ENCODE results near the gene ZNF148. TPM values are rescaled to one million over a fixed set of nuclear protein-coding genes. Genes with fewer than 3 reads are reported as not detected.

ZNF148 gene
- total RNA-seq, 1 experiment from 2014 or later = 24.8 TPM

DNA sequence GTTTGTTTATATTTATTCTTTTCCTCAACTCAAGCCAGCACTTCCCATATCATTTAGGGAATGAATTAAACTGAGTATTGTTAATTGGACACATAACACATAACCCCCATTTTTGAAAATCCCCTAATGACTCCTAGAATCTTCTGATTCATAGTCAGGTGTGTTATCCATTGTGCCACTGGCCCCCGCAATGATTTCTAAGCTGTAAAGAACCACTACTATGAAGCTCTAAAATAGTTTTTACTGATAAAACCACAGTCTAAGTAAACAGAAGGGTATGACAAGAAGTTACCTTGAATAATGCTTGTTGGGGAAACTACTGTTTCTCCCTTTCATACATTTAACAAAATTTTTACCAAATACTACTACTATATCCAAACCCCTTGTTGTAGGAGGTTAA is 140.3 kb downstream of the ZNF148 start:
- Histone ChIP-seq H2BK12ac (ENCODE audit: insufficient read length, low read depth, low read length) (no peak overlapping the region), H3K23me2 (ENCODE audit: insufficient read length, low read depth, low read length, poor library complexity, severe bottlenecking) (no peaks in the 10 kb centered on the region), H3K79me1 (ENCODE audit: insufficient read depth, low read depth, low read length, poor library complexity, severe bottlenecking) (no peaks in the 10 kb centered on the region), H2BK15ac (ENCODE audit: low read depth, low read length) (no peak overlapping the region), H4K5ac (ENCODE audit: insufficient read length, low read depth, low read length) (no peak overlapping the region), H3K14ac (ENCODE audit: insufficient read depth, low read length) (no peak overlapping the region), H3K27me3 (ENCODE audit: insufficient read depth, low read length) (no peaks in the 10 kb centered on the region), H2BK20ac (ENCODE audit: low read depth, low read length, poor library complexity, severe bottlenecking) (no peak overlapping the region), H4K8ac (replicated peaks; ENCODE audit: insufficient read length, low read depth, low read length) (no peak overlapping the region), H3K9me3 (ENCODE audit: control insufficient read depth, low read depth, low read length) (no peaks in the 10 kb centered on the region), H2AK5ac (ENCODE audit: insufficient read length, low read length) (no peak overlapping the region), H3K23ac (ENCODE audit: insufficient read length, low read depth, low read length) (no peak overlapping the region), H2BK120ac (ENCODE audit: low read depth, low read length, poor library complexity, severe bottlenecking) (no peak overlapping the region), H2BK5ac (ENCODE audit: insufficient read length, low read length) (no peak overlapping the region), H3K27ac (ENCODE audit: insufficient read length, low read depth, low read length) (no peak overlapping the region), H2AFZ (ENCODE audit: low read length) (no peak overlapping the region), H3K9ac (ENCODE audit: extremely low read depth, insufficient read length, low read length) (no peak overlapping the region), H3K56ac (ENCODE audit: insufficient read length, low read depth, low read length) (no peak overlapping the region), H3K18ac (ENCODE audit: insufficient read length, low read depth, low read length) (no peak overlapping the region), H3T11ph (ENCODE audit: low read length) (no peak overlapping the region), H4K91ac (ENCODE audit: insufficient read length, low read depth, low read length) (no peak overlapping the region), H3K79me2 (ENCODE audit: insufficient read depth, low read length) (no peaks in the 10 kb centered on the region), H3K4me1 (ENCODE audit: insufficient read depth, low read length) (no peaks in the 10 kb centered on the region), H3K4me2 (ENCODE audit: insufficient read depth, insufficient read length, low read length) (no peak overlapping the region), H3K4ac (ENCODE audit: low read depth, low read length) (no peak overlapping the region), H4K20me1 (ENCODE audit: control insufficient read depth, insufficient read depth, insufficient read length) (no peaks in the 10 kb centered on the region)
- Mint-ChIP-seq H3K4me3 (no peak overlapping the region), H3K36me3 (ENCODE audit: insufficient read depth in 1 of 3, low read depth in 3 of 3) (peaks cover 4 to 17% (median 15%) of the 10 kb centered on the region in 3 experiments; a peak in 5 of 7 replicates), H3K9me3 (no peaks in the 10 kb centered on the region), H3K4me1 (peaks cover 4 to 7% of the 10 kb centered on the region in 2 experiments; a peak in 3 of 4 replicates), H3K27me3 (ENCODE audit: low read depth) (no peaks in the 10 kb centered on the region), H3K27ac (no peak overlapping the region)
- no CpG with 5 or more reads among the region's 1 CpG for WGBS (ENCODE audit: extremely low coverage, insufficient read length, low lambda C conversion rate)
- DNase-seq = no peak
- TF ChIP-seq, protein P1, sequence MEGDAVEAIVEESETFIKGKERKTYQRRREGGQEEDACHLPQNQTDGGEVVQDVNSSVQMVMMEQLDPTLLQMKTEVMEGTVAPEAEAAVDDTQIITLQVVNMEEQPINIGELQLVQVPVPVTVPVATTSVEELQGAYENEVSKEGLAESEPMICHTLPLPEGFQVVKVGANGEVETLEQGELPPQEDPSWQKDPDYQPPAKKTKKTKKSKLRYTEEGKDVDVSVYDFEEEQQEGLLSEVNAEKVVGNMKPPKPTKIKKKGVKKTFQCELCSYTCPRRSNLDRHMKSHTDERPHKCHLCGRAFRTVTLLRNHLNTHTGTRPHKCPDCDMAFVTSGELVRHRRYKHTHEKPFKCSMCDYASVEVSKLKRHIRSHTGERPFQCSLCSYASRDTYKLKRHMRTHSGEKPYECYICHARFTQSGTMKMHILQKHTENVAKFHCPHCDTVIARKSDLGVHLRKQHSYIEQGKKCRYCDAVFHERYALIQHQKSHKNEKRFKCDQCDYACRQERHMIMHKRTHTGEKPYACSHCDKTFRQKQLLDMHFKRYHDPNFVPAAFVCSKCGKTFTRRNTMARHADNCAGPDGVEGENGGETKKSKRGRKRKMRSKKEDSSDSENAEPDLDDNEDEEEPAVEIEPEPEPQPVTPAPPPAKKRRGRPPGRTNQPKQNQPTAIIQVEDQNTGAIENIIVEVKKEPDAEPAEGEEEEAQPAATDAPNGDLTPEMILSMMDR (conservative IDR thresholded peaks at IDR 0.05) = no peak

Data from H9 (cell line).